ENCODE results near the gene CHD6.

- TF ChIP-seq ZNF416 (tag by site-specific recombination; IDR thresholded peaks at IDR 0.05) (no peak), ZNF513 (tag by site-specific recombination; IDR thresholded peaks at IDR 0.05) (no peak), CTCF (tag by site-specific recombination; IDR thresholded peaks at IDR 0.05) (no peak), ZBTB44 (tag by site-specific recombination; IDR thresholded peaks at IDR 0.05) (no peak), ZNF48 (tag by site-specific recombination; IDR thresholded peaks at IDR 0.05) (no peak), ZBTB21 (tag by site-specific recombination; IDR thresholded peaks at IDR 0.05) (no peak)
Measured at GRCh38 chr20:41359541-41360011, 258.6 kb downstream of the CHD6 start.
